ENCODE data around the gene NAPSA.

NAPSA gene

DNA sequence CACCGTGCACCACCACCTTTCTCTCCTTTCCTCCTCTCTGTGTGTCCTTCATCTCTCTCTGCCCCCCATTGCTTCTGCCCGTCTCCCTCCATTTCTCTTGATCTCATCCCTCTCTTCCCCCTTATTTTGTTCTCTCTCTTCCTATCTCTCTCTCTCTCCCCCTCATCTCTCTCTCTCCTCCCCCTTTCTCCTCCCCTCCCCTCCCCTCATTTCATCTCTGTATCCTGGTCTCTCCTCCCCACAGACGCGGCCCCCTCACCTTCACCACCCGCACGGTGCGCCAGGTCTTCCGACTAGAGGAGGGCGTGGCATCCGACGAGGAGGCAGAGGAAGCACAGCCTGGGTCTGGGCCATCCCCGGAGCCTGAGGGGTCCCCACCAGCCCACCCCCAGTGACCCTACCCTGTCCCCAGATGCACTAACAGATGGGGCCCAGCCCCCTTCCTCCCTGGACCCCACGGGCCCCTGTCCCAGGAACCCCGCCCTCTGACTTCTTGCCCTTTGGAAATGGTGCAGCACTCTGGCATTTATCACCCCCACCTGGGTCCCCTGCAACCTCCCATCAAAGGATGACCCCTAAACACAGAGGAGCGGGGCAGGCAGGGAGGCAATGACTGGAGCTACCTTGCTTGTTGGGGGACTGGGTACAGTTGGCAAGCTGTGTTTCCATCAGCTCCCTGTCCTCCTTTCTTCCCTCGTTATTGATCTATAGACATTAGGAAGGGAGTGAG, 55.9 kb downstream of the NAPSA start:
- DNase-seq (ENCODE audit: extremely low spot score): no peak
- POLR2A ChIA-PET: interaction anchor here (1.7 kb wide), 1 partner anchor 20 kb away, joined by 4 read pairs; the partner anchor contains the start of gene KCNC3
- no peak for TF ChIP-seq LEF1 (IDR thresholded peaks at IDR 0.05; ENCODE audit: borderline replicate concordance)
- CTCF ChIA-PET: no interaction called here

DNA sequence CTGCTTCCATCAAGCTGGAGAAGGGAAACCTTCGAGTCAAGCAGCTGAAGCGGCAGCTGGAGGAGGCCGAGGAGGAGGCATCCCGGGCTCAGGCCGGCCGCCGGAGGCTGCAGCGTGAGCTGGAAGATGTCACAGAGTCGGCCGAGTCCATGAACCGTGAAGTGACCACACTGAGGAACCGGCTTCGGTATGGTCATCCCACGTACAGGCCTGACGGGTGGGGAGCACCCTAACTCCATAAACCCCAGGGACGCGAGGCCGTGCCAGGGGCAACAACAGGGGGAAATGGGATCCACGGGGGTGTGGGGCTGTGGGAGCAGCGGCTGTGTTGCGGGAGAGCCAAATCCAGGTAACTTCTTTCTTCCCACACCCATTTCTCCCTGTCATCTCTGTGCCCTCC, 56.4 kb downstream of the NAPSA start:
- ChIA-PET POLR2A (interaction anchor here (1.7 kb wide), 1 partner anchor 20 kb away, joined by 4 read pairs; the partner anchor contains the start of gene KCNC3), CTCF (no interaction called here)
- TF ChIP-seq ARNT (IDR thresholded peaks at IDR 0.05): no peak
- TF ChIP-seq L3MBTL2 (conservative IDR thresholded peaks at IDR 0.05): no peak
- TF ChIP-seq NFRKB (IDR thresholded peaks at IDR 0.05): no peak
- TF ChIP-seq BHLHE40 (IDR thresholded peaks at IDR 0.05; ENCODE audit: borderline replicate concordance): no peak
- no peak for TF ChIP-seq ZNF384 (IDR thresholded peaks at IDR 0.05)
- TF ChIP-seq LEF1 (IDR thresholded peaks at IDR 0.05; ENCODE audit: borderline replicate concordance): no peak
- TF ChIP-seq SP1 (IDR thresholded peaks at IDR 0.05): no peak
- no peak for TF ChIP-seq SUZ12 (IDR thresholded peaks at IDR 0.05)
- TF ChIP-seq FOXA1 (IDR thresholded peaks at IDR 0.05): no peak
- no peak for TF ChIP-seq FOXM1 (IDR thresholded peaks at IDR 0.05; ENCODE audit: borderline replicate concordance)
- TF ChIP-seq, protein P1, sequence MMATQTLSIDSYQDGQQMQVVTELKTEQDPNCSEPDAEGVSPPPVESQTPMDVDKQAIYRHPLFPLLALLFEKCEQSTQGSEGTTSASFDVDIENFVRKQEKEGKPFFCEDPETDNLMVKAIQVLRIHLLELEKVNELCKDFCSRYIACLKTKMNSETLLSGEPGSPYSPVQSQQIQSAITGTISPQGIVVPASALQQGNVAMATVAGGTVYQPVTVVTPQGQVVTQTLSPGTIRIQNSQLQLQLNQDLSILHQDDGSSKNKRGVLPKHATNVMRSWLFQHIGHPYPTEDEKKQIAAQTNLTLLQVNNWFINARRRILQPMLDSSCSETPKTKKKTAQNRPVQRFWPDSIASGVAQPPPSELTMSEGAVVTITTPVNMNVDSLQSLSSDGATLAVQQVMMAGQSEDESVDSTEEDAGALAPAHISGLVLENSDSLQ (IDR thresholded peaks at IDR 0.05): no peak
- TF ChIP-seq FOXK2 (IDR thresholded peaks at IDR 0.05): no peak
- TF ChIP-seq CTBP1 (IDR thresholded peaks at IDR 0.05; ENCODE audit: borderline replicate concordance): no peak
- no peak for DNase-seq (ENCODE audit: extremely low spot score)

Data from HEK293T (cell line).